Activated T-cell treated with anti-CD3 and anti-CD28 coated beads, Interleukin-2, amount 50 U/mL, for 1 hour (primary cell): Measurements from ENCODE around the gene DFFB.

Experiments used
- DNase-seq: peaks from one replicate; pipeline ENCODE4 v3.0.0-alpha.2; 2020

The DFFB gene

DNA sequence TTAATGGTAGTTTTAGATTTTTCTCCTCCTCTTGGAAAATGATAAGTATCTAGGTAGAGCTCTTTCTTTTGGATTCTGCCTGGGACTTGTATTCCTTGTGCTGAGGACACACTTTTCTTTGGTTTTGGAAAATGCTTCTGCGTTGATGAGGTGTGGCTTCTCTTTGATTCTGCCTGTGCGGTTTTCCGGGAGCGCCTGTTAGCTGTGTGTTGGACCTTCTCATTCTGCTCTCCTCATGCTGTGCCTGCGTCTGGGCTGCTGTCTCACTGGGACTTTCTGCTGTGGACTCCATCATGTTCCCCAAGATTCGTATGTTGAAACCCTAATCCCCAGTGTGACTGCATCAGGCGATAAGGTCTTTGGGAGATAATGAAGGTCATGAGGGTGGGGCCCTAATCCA, 21.8 kb downstream of the DFFB start:
- no peak for DNase-seq

DNA sequence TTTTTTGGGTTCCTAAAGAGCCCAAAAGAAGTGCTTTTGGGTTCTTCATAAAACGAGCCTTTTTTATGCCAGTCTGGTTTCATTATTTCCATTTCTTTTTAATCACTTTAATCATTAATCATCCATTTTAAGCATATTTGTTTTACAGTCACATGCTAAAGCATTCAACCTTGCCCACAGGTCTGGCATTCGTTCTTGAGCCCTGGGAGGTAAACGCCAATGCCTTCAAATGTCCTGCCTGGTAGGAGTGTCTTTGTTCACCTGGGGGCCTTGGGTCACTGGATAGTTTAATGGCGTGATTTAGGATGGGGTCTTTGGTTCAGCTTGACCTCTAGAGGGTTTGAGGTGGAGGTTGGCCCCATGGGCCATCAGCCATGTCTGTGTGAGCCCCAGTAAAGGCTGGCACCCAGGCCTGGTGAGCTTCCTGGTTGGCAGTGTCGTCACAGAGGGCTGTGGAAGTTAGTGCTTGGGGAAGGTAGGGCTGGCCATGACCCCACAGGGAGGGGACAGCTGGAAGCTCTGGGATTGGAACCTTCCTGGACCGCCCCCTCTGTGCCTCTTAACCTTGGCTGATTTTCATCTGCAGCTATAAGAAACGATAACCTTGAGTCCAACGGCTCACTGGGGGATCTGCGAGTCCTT, 22.6 kb downstream of the DFFB start:
- no peak for DNase-seq

DNA sequence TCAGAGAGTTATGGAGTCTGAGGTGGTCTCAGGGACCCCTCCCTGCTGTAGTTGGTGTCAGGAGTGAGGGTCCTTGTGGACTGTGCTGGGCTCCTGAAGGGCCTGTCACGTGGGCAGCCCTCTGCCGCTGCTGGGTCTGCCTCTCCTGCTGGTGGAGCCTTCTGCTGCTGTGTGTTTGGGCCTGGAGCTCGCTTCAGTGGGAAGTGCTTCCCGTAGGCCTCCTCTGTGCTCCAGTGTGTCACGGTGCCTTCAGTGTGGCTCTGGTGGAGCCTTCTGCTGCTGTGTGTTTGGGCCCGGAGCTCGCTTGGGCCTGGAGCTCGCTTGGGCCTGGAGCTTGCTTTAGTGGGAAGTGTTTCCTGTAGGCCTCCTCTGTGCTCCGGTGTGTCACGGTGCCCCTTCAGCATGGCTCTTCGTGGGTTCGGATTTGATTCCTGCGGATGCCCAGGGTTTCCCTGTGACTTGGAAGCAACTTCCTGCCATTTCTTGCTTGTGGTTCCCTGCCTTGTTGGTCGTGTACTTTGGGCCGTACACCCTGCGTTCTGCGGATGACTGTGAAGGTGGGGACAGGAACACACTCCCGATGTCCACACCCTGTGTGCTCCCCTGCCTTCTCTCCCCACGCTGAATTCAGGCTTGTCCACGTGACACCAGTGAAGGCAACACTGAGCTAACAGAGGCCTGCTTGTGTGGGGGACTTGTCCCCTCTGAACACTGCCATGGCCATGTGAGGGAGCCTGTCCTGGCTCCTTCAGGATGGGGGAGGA, 23.3 kb downstream of the DFFB start:
- DNase-seq: no peak

DNA sequence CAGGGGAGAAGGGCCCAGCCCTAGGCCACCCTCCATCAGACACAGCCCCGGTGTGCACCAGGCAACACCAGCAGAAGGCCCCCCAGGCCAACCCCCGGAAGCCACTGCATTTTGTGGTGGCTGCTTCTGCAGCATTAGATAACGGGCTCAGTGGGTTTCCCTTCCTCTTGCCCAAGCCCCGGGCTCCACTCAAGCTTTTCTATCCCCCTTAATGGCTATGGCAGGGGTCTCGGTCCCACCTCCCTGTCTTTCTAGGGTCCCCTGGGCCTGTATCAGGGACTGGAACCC, 23.9 kb downstream of the DFFB start:
- DNase-seq: no peak

DNA sequence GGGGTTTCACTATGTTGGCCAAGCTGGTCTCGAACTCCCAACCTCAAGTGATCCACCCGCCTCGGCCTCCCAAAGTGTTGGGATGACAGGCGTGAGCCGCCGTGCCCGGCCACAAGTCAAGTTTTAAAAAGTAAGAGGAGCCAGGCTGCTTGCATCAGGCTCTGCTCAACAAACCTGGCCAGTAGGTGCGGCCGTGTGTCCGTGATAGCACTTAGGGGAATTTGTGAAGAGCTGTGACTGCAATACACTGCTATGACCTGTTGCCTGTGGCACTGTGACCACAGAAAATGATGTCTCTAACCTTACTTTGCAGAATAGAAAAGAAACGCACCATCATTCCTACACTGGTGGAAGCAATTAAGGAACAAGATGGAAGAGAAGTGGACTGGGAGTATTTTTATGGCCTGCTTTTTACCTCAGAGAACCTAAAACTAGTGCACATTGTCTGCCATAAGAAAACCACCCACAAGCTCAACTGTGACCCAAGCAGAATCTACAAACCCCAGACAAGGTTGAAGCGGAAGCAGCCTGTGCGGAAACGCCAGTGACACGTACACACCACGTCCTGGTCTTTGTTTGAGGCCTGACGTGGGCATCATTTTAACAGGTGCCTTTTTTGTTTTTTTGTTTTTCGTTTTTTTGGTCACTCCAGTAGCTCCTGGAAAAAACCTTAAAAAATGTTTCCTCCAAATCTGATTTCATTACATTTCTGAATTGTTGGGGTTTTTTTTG, 26.1 kb downstream of the DFFB start:
- no peak for DNase-seq

DNA sequence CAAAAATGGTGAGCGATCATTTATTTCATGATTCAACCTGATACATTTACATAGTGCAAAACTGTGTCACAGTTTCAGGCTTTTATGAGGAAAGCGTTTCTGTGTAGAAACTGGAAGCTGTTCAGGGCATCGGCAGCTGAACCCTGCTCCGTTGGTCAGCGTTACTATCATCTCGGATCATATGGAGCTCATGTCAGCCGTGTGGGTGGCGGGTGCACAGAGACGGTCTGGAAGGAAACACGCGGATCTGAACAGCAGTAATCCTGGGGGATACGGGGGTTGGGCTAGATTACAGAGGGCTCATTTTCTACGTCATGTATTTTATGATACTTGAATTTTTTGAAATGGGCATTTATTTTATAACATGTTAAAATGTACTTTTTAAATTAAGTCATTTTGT, 27.7 kb downstream of the DFFB start:
- no peak for DNase-seq

DNA sequence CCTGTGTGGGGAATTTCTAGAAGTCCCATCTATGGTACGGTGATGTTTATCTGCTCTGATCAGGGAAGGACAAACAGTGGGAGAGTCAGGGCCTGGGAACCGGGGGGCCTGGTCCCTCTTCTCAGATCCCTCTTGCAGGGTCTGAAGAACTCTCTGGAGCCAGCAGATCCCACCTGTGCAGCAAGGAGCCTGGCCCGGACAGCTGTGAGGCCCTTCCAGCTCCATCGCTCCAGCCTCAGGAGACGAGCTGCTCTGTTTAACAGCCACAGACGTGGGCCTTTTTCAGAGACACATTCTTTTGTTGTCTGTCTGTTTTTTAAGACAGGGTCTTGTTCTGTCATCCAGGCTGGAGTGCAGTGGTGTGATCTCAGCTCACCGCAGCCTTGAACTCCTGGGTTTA, 28.3 kb downstream of the DFFB start:
- no peak for DNase-seq

DNA sequence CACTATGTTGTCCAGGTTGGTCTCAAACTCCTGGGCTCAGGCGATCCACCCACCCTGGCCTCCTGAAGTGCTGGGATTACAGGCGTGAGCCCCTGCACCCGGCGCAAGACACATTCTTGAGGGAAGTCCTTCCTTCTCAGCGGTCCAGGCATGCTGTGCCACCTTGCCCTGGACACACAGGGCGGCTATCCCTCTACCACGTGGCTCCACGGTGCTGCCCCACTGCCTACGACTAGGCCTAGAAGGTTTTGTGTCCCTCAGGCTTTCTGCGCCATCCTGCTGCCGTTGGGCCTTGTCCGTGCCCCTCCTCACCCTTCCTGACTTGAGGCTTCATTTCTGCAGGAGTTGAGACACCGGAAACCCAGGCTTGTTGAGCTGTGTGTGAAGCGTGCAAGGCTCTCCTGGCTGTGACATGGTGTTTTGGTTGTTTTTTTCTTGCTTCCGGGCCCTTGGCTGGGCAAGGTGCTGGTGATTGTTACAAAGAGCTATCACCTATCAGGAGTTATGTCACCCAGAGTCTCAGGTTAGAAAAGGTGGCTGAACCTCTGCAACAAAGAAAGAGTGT, 28.9 kb downstream of the DFFB start:
- no peak for DNase-seq

DNA sequence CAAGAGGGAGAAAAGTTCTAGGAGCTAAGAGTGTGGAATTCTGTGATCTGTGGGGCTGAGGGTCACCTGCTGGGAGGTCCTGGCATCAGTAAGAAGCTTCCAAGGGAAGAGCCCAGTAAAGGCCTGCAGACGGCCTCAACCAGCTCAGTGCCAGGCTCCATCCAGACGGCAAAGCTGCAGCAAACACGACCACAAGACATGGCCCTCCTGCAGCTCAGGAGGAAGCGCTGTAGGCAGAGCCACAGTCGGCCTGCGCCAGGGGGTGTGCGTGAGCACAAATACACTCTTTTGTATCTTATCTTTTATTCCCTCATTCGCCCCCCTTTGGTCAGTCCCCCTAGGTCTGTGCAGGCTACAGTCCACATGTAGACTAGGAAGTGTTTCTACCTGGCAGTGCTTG, 29.4 kb downstream of the DFFB start:
- DNase-seq: no peak

DNA sequence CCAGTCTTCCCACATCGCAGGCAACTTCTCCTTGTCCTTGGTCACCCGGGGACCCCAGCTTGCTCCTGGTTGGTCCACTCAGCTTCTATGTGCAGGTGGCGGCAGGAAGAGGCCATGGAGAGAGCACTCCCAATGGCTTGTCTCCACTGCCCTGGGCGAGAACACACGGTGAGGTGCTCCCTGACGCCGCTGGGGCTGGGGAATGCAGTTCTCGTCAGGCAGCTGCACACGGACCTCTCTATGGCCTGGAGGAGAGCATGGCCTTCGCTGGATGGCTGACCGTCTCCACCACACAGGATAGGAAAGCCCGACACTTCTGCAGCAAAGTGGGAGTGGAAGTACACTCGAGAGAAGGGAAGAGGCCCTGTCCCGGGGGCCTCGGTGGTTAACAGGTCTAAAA, 31.0 kb downstream of the DFFB start:
- DNase-seq: no peak

DNA sequence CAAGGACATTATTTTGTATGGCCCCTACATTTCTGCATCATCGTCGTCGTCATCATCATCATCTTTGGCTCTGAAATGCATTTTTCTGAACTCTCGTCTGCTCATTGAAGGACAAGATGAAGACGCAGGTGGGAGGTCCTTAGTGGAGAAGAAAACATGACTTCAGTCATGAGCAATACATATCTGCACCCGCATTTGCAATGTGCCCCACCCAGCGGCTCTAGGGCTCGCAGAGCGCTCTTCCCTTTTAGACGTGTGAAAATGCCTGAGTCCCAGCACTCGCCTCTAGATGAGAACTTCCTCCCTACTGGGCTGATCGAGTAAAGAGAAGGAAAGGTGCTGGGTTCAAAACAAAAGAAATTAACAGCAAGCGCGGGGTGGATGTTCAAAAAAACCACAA, 32.7 kb downstream of the DFFB start:
- DNase-seq: no peak

DNA sequence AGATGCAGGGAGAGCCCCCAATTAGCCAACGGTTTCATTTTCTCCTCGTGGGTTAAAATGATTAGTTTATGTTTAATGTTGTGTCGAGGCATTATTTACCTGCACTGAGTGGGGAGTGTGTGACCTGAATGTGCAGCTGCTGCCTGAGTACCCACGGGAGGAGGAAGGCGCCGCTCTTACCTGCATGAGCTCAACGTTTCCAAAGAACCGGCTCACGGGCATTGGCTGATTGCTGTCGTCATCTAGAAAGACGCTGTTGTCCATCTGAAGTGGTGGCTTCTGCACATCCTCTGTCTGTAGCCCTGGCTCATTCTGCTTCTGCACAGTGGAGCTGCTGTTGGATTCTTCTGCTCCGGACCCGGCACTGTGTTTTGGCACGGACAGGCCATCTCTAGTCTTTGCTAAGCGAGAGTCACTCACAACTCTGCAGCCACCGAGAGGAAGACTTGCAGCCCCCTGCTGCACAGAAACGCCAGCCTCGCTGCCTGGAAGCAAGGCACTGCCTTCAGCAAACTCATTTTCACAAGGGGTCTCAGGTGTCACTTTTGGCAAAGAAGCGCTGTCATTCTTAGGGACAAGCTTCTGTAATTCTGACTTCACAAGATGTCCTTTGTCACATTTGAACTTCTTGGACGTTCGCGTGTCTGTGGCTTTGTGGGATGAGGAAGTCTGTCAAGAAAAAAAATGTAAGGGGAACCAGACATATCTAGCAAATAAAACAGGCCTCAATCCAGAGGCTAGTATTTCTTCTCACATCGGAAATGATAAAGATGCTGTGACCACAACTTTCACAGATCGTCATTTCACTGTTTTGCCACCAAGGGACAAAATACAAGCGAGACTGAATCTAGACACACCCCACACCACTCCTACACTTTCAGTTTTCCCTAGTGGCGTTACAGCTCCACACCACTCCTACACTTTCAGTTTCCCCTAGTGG, 33.4 kb downstream of the DFFB start:
- DNase-seq: no peak

DNA sequence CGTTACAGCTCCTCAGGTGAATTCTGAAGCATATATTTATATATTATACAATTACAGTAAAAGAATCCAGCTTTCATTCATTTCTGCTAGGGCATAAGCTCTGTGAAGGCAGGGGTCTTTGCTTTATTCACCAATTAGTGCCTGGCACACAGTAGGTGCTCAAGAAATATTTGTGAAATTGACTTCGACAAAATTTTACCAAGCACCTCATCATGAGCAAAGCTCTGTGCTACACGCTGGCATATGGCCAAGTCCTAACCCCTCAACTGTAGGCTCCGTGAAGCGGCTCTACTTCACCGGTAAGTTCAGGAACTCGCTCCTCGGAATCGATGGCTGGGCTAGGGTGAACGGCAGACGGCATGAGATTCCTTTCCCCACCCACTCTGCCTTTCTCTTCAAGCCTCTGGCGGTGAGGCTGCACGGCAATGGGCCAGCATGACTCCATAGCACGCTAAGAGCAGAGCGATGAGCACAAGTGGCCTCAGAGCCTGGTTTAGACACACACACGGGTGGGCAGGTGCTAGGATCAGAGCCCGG, 34.1 kb downstream of the DFFB start:
- DNase-seq: no peak

DNA sequence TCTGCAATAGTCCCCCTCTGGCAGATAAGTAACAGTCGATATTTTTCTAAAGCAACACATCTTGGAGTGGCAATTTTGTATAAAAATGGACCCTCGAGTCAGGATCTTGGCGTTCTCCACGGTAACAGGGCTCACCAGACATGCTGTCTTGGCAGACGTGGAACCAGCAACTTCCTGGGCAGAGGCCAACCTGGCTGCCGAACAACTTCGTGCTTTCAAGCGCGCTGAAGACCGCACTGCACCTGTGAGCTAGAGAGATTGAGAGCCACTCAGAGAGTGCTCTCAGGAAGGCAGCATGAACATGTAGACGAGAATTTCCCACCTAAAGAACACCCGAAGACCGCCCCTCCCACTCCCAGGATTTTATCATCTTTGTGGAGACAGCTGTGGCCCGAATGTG, 35.5 kb downstream of the DFFB start:
- no peak for DNase-seq

DNA sequence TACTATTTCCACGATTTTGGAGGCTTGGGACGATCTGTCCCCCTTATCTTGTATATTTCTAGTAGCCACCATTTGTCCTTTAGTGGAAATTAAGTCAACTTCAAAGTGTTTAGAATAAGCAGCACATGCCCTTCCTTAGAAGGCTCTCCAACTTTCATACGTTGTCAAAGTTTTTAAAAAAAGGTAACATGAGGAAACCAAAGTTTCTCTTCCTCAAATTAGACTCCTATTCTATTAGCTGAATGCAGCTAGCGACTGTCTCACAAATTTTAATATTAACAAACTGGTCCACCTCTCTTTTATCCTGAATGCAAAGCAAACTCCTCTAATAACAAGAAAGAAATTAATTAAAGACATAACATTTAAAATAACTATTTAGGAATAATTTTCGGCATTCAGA, 35.9 kb downstream of the DFFB start:
- no peak for DNase-seq

DNA sequence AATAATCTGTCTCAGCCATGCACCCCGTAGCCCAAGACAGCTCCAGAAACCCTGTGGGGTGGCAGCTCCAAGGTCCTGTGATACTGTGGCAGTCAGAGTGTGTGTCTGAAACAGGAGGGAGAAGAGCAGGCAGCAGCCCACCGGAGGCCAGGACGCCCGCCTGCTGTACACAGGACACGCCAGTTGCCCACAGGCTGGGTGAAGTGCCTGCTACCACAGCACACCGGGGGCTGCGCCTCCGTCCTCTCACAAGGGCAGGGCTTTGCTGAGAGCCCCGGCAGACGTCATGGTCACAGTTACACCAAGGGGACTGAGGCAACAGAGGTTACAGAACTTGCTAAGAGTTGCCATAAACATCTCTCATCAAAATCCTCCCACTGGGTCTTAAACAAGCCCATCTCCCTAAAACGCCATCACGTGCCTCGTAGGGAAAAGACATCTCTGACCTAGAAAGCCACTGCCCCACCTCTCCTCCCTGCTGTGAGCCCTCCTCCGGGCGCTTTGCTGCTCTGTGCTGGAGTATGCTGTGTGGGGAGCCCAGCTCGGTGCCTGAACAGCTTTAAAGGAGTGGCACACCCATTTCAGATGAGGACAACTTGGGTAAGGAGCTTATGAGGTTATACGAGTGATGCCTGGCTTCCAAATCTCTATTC, 37.5 kb downstream of the DFFB start:
- DNase-seq: no peak

DNA sequence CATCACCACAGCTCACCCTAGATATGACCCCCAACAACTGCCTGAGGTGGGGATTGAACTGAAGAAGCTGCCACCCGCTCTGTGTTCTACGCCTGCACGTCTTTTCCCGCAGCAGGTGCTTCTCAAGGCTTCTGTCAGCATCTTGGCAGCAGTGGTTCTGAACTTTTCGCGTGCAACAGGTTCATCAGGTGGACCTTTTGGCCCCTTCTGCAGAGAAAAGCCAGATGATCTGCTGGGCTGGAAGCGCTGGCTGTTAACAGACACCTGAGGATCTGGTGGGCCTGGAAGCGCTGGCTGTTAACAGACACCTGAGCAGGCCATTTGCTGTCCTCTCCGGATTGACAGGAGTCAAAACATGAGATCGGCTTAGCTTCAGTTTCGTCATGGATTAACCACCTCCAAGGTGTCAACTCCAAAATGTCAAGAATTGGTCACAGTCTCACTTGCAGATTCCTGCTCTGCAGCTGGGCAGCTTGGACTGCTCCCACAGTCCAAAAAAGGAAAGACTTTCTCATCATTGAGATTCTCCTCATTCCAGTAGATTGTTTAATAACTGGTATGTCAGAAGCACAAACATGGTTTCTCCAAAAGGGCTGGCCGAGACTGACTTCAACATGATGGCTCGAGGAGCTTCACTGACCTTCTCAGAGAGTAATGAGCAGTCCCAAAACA, 38.1 kb downstream of the DFFB start:
- no peak for DNase-seq

DNA sequence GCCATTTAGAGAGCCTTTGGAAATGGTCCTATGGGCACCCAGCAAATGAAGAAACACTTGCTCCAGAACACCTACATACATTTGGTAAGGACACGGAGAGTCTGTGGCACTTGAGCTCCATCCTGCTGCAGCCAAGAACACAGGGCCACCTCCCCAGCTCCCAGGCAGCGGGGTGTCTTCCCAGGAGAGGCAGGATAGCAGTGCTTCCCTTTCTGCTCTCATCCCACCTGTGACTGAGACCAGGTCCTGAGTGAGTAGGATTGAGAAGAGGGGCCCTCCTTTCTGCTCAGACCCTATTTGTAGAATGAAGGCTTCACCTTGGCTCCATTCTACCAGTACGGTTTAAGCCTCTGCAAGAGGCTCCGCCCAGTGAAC, 38.7 kb downstream of the DFFB start:
- no peak for DNase-seq

DNA sequence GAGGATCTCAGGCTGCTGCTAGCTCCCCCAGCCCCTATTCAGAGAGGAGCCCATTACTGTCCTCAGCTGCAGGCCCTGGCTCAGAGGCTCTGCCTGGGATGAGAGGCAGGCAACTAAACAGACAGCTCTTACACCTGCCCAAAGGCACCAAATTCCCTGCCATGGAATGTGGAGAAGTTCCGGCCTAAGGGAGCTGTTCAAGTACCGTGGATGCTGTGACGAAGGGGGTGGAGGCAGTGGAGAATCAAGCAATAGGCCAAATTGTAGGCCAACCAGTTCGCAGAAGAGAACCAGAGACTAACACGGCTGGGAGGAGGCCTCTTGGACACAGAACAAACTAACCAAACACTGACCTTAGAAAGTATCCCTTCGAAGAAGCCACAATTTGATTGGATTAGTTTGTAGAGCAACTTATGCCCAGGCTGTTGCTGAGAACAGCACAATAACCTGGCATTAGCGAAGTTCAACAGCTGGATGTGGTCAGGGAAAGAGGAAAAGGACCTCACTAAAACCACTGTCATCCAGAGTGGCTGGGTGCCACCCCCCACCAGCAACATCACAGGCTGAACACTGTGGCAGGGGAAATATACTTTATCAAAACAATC, 39.2 kb downstream of the DFFB start:
- no peak for DNase-seq

DNA sequence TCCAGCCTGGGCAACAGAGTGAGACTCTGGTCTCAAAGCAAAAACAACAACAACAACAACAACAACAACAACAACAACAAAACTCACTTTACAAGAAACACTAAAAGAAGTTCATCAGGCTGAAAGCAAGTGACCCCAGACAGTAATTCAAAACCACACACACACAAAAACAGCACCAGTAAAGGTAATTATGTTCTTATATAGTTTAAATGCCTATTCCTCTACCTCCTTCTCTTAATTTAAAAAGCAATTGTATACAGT, 41.1 kb downstream of the DFFB start:
- no peak for DNase-seq

DNA sequence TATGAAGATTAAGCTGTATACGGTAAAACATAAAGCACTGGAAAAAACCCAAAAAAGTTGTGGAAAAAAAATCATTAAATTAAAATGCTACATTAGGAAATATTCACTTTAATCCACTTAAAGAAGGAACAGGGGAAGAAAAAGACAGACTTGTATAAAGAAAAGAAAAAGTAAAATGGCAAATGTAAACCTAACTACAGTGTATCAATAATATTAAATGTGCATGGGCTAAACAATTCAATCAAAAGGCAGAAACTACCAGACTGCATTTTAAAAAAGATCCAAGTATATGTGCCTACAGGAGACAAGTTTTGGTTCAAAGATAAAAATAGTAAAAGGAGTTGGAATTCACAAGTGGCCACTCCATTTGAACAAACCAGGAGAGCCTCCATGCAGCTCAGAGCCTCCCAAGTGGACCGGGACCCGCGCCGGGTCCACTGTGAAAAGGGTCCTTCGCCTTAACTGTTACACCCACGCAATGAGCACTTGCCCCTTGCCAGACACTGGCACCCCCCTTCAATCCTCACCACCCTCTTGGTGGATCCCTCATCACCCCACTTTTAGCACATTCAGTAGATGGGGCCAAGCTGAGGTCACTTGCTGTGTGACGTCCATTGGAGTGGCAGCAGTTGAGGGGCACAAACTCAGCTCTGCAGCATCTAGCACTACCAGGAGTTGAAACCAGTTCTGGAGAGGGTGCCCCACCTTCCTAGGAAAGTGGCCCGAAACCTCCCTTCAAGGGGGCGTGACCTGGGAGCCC, 41.9 kb downstream of the DFFB start:
- no peak for DNase-seq
